WTC11 (cell line): ENCODE results near the gene PTPRN. TPM values are rescaled to one million over a fixed set of nuclear protein-coding genes. Genes with fewer than 3 reads are reported as not detected.
A peak's percentile ranks its signal among the peaks of the same experiment; 100 is the strongest.

Source experiments
- ATAC-seq: fragments of 200-7000 bp; cut with Tn5 transposase; 2 replicates; pipeline ENCODE4 v1.10.0; 2021; ENCODE audit warnings: mild to moderate bottlenecking, moderate library complexity
- CTCF ChIA-PET: fragments of 300-600 bp; sonication (Branson Sonifier 250); formaldehyde crosslinking; loops from one replicate; lab custom pipeline; 2021; ENCODE audit warnings: antibody characterized with exemption; lab: Charles Lee
- POLR2A ChIA-PET: fragments of 350-600 bp; sonication (Branson Sonifier 250); formaldehyde crosslinking; loops from one replicate; lab custom pipeline; 2021; ENCODE audit warnings: antibody characterized with exemption; lab: Charles Lee
- DNase-seq: peaks from one replicate; pipeline ENCODE4 v3.0.0; 2021; ENCODE audit warnings: low spot score
- H3K27ac Mint-ChIP-seq: 2 replicates; pipeline ENCODE4 v1.8.0; 2021; ENCODE audit warnings: mixed read lengths
- H3K27me3 Mint-ChIP-seq: 2 replicates; pipeline ENCODE4 v1.8.0; 2021; ENCODE audit warnings: low read depth, mild to moderate bottlenecking, moderate library complexity, mixed read lengths
- H3K36me3 Mint-ChIP-seq: 2 replicates; pipeline ENCODE4 v1.8.0; 2021; ENCODE audit warnings: mixed read lengths
- H3K4me1 Mint-ChIP-seq: 2 replicates; pipeline ENCODE4 v1.8.0; 2022; ENCODE audit warnings: mixed read lengths
- H3K4me3 Mint-ChIP-seq: 2 replicates; pipeline ENCODE4 v1.8.0; 2021; ENCODE audit warnings: mild to moderate bottlenecking, moderate library complexity, mixed read lengths
- H3K9me3 Mint-ChIP-seq: 2 replicates; pipeline ENCODE4 v1.8.0; 2021; ENCODE audit warnings: mixed read lengths
- AR ChIP-seq: fragments of 250-450 bp; sonication (Bioruptor Pico); IDR thresholded peaks from 2 replicates; pipeline ENCODE4 v1.9.0; 2021; ENCODE audit warnings: mild to moderate bottlenecking
- ATF3 ChIP-seq: sonication (generic); formaldehyde crosslinking; conservative IDR thresholded peaks from 2 replicates; pipeline ENCODE4 v1.8.1; 2022; ENCODE audit warnings: mild to moderate bottlenecking, missing genetic modification reagents
- CBFB ChIP-seq: sonication (generic); formaldehyde crosslinking; IDR thresholded peaks from 2 replicates; pipeline ENCODE4 v1.8.1; 2022; ENCODE audit warnings: mild to moderate bottlenecking, low read depth, missing genetic modification reagents
- E2F4 ChIP-seq: sonication (generic); formaldehyde crosslinking; IDR thresholded peaks from 2 replicates; pipeline ENCODE4 v1.8.1; 2022; ENCODE audit warnings: low read depth, mild to moderate bottlenecking, moderate library complexity, missing genetic modification reagents, borderline replicate concordance
- GRHL2 ChIP-seq: fragments of 250-450 bp; sonication (Bioruptor Pico); IDR thresholded peaks from 2 replicates; pipeline ENCODE4 v1.8.0; 2022; ENCODE audit warnings: mild to moderate bottlenecking, moderate library complexity; ENCODE audit not compliant: insufficient replicate concordance, severe bottlenecking
- JUN ChIP-seq: sonication (generic); formaldehyde crosslinking; IDR thresholded peaks from 2 replicates; pipeline ENCODE4 v1.8.0; 2023; ENCODE audit warnings: mild to moderate bottlenecking, missing genetic modification reagents
- SOX15 ChIP-seq: fragments of 250-450 bp; sonication (Bioruptor Pico); IDR thresholded peaks from 2 replicates; pipeline ENCODE4 v1.9.0; 2021; ENCODE audit warnings: mild to moderate bottlenecking
- SP1 ChIP-seq: sonication (generic); formaldehyde crosslinking; conservative IDR thresholded peaks from 2 replicates; pipeline ENCODE4 v1.8.1; 2022; ENCODE audit warnings: missing genetic modification reagents
- TP53 ChIP-seq: sonication (generic); formaldehyde crosslinking; IDR thresholded peaks from 2 replicates; pipeline ENCODE4 v1.8.1; 2023; ENCODE audit warnings: mild to moderate bottlenecking, missing genetic modification reagents
- ZNF317 ChIP-seq: sonication (generic); formaldehyde crosslinking; IDR thresholded peaks from 2 replicates; pipeline ENCODE4 v1.8.1; 2023; ENCODE audit warnings: low read depth, mild to moderate bottlenecking, moderate library complexity, missing genetic modification reagents, borderline replicate concordance
- ZNF396 ChIP-seq: fragments of 250-450 bp; sonication (Bioruptor Pico); IDR thresholded peaks from 2 replicates; pipeline ENCODE4 v1.8.0; 2021; ENCODE audit warnings: mild to moderate bottlenecking, moderate library complexity, borderline replicate concordance
- ZNF423 ChIP-seq: fragments of 250-450 bp; sonication (Bioruptor Pico); IDR thresholded peaks from 2 replicates; pipeline ENCODE4 v2.1.2; 2022; ENCODE audit warnings: mild to moderate bottlenecking, moderate library complexity
- ZNF532 ChIP-seq: fragments of 250-450 bp; sonication (Bioruptor Pico); IDR thresholded peaks from 2 replicates; pipeline ENCODE4 v1.9.0; 2021; ENCODE audit warnings: mild to moderate bottlenecking, borderline replicate concordance
- total RNA-seq: library from RNA; stranded (reverse); gene quantifications from 3 replicates; pipeline ENCODE4 v1.2.3, GENCODE V29; 2021

Gene PTPRN
- total RNA-seq, 1 experiment from 2014 or later, result 3.8 TPM

- peaks cover 19% of the 10 kb centered on the region; the same call in 1 of the 2 replicates for H3K36me3 Mint-ChIP-seq
- TF ChIP-seq ZNF396 (no peak), ZNF532 (CRISPR knock-in tag) (no peak), CBFB (CRISPR knock-in tag) (no peak), ATF3 (no peak), ZNF423 (CRISPR knock-in tag) (no peak), SP1 (CRISPR knock-in tag) (no peak)
- H3K4me3 Mint-ChIP-seq, result peak overlapping the region; percentile 79
- no peak overlapping the region for H3K27ac Mint-ChIP-seq
- ATAC-seq, result no peak
- H3K27me3 Mint-ChIP-seq, result peaks cover 57% of the 10 kb centered on the region
- POLR2A ChIA-PET, result interaction anchor here (1.4 to 2.5 kb wide), 4 partner anchors 27 to 76 kb away, joined by 3 to 15 read pairs (median 8); partner anchors contain the start of genes CNPPD1, DNAJB2 and ZFAND2B
- peaks cover 25% of the 10 kb centered on the region for H3K4me1 Mint-ChIP-seq
- no peaks in the 10 kb centered on the region for H3K9me3 Mint-ChIP-seq
- DNase-seq, result no peak
- CTCF ChIA-PET, result interaction anchor here (0.8 to 4.7 kb wide), 5 partner anchors 25 to 81 kb away, joined by 3 to 33 read pairs (median 6); partner anchors contain the start of genes ABCB6 and DNAJB2
Observed at GRCh38 chr2:219252084-219252483, 57.1 kb downstream of the PTPRN start.

- Mint-ChIP-seq H3K36me3 (peaks cover 19% of the 10 kb centered on the region; the same call in 1 of the 2 replicates), H3K4me3 (peak overlapping the region; percentile 79; the same call in 1 of the 2 replicates), H3K27ac (no peak overlapping the region), H3K27me3 (peaks cover 53% of the 10 kb centered on the region), H3K9me3 (no peaks in the 10 kb centered on the region), H3K4me1 (peaks cover 25% of the 10 kb centered on the region)
- DNase-seq, result no peak
- no peak for ATAC-seq
- ChIA-PET POLR2A (interaction anchor here (1.4 to 2.0 kb wide), 3 partner anchors 43 to 75 kb away, joined by 3 to 9 read pairs (median 7); partner anchors contain the start of genes CNPPD1 and ZFAND2B), CTCF (interaction anchor here (0.8 to 4.7 kb wide), 4 partner anchors 27 to 80 kb away, joined by 3 to 33 read pairs (median 5); partner anchors contain the start of genes ABCB6 and DNAJB2)
- TF ChIP-seq TP53 (CRISPR knock-in tag) (no peak), SOX15 (CRISPR knock-in tag) (no peak), ZNF317 (no peak), AR (CRISPR knock-in tag) (no peak), E2F4 (CRISPR knock-in tag) (no peak)
Observed at GRCh38 chr2:219251656-219252055, 57.5 kb downstream of the PTPRN start.

GRCh38 chr2:219250049-219250781 lies 59.0 kb downstream of the PTPRN start:
- no peak overlapping the region for H3K27ac Mint-ChIP-seq
- no peak for TF ChIP-seq GRHL2 (CRISPR knock-in tag)
- no peak for TF ChIP-seq TP53 (CRISPR knock-in tag)
- no peak for TF ChIP-seq JUN (CRISPR knock-in tag)

More at GRCh38 chr2:219250049-219250781, 59.0 kb downstream of the PTPRN start:
- H3K9me3 Mint-ChIP-seq, result no peaks in the 10 kb centered on the region
- peaks cover 39% of the 10 kb centered on the region for H3K27me3 Mint-ChIP-seq
- ChIA-PET POLR2A (interaction anchor here (1.1 to 2.3 kb wide), 3 partner anchors 24 to 31 kb away, joined by 3 to 11 read pairs (median 3); partner anchors contain the start of gene ABCB6), CTCF (interaction anchor here (1.0 to 3.0 kb wide), 6 partner anchors 28 to 220 kb away, joined by 3 to 25 read pairs (median 4); partner anchors contain the start of gene DNAJB2)
- H3K4me3 Mint-ChIP-seq, result no peak overlapping the region
- peaks cover 19% of the 10 kb centered on the region; the same call in 1 of the 2 replicates for H3K36me3 Mint-ChIP-seq
- DNase-seq, result no peak
- H3K4me1 Mint-ChIP-seq, result peaks cover 33% of the 10 kb centered on the region
- ATAC-seq, result no peak
